Urothelium cell line (cell line): ENCODE results near the gene KLF15.

Experiments
- DNase-seq: peaks from one replicate; pipeline ENCODE4 v3.0.0; 2011; ENCODE audit warnings: low spot score, mixed read lengths
- FAIRE-seq: peaks from 2 replicates; lab custom pipeline; 2011; peaks lifted over from hg19 to GRCh38; lab: Jason Lieb, UNC

Gene KLF15

GRCh38 chr3:126389794-126390146 lies 32.6 kb upstream of the KLF15 start:
- FAIRE-seq (no peak), DNase-seq (no peak)

DNA sequence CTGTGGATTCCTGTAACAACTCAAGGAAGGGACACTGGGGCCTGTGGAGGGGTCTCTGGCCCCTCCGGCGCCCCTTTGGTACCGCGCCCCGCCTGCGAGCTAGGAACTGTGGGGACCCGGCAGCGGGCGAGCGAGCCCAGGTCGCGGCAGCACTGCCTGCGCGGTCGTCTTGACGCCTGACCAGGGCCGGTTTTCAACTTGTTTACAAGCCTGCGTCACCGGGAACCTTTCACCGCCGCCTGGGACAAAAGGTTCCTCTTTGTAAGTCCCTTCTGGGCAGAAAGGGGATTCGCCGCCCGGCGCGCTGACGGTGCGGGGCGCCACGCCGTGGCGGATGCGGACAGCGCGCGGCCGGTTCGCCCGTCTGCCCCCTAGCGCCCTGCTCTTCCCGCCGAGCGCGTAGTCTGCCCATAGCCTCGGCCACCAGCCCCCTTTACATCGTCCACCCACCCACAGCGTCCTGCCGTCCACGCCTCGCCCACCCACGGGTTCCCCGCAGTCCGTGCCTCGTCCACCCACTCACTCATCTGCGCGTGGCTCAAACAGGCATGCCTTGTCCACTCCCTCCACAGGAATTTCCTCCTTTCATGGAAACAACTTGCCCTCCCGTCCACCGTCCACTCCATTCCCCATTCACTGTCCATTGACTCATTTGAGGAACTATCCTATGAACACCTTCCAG lies 32.0 kb upstream of the KLF15 start:
- DNase-seq (peak; percentile 94), FAIRE-seq (peak; percentile 99)

DNA sequence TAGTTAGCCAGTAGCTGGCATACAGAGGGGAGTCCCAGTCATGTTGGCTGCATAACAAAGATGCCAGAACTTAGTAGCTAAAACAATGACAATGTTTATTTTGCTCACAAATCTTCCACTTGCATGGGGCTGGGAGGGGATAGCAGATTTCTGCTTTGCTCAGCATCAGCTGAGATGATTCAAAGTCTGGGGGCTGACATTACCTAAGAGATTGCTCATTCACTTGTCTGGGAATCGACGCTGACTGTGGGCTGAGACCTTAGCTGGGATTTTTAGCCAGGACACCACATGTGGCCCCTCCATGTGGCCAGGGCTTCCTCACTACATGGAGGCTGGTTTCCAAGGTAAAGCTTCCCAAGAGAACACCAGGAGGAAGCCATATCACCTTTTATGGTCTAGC lies 24.8 kb upstream of the KLF15 start:
- DNase-seq: no peak
- FAIRE-seq: peak; percentile 44

DNA sequence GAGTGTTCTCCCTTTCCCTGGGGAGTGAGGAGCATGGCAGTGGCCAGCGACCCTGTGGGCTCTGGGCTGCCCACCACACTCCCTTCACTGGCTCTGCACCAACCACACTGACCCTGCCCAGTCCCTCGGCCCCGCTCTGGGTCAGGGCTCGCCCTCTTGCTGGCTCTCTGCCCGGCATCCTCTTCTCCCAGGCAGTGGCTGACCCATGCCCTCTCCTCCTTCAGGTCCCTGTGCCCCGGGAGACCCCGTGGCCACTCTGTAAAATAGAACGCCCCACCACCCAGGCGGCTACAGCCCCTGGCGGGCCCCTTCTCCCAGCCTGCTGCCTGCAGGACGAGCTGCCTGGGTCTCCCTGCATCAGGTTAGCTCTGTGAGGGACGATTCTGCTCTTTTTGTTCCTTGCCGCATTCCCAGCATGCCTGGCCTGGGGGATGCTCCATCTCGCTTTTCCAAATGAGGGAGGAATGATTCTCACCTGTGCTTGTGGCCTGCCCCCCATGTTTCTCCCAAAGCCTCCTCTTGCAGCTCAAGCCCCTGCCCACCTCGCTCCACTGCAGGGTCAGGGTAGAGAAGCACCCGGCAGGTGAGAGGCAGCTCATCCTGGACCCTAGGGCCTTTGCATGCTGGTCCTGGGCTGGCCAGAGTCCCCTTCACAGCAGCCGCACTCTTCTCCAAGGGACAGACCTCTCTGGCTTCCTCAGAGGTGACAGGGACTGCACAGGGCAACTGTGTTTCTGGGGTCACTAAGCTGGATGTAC lies 23.0 kb upstream of the KLF15 start:
- FAIRE-seq (no peak), DNase-seq (no peak)

DNA sequence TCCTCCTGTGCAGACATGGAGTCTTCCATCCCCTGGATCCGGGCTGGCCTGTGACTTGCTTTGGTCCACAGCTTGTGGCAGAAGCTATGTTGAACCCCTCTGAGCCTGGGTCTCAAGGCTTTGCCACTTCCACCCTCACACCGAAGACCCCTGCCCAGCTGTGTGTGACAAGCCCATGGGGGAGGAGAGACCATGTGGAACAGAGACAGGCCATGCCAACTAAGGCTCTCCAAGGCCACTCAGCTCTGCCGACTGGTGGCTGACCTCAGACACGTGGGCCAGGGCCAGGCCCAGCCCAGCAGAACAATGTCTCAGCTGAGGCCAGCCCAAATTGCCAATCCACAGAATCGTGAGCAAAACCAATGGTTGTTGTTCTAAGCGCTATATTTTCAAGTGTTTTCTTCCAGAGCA lies 21.1 kb upstream of the KLF15 start:
- DNase-seq (no peak), FAIRE-seq (peak; percentile 71)

DNA sequence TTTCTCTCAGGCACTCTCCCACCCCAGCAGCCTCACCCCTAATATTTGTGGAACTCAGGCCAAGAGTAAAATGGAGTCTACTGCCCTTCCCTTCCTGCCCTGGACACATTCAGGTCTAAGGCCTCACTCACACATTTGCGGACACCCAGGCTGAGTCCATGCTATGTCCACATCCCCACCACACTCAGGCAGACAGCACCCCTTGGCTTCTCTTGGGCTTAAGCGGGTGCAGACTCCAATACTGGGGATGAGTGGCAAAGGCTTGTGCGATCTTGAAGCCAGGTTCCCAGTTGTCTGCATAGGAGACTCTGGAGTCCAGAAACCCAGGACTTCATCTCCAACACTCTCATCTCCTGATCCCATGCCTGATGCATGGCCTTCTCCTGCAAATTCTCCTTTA lies 20.0 kb upstream of the KLF15 start:
- FAIRE-seq (peak; percentile 48), DNase-seq (no peak)

- DNase-seq (no peak), FAIRE-seq (no peak)
Observed at GRCh38 chr3:126376444-126376843, 19.2 kb upstream of the KLF15 start.

- DNase-seq (no peak), FAIRE-seq (no peak)
Observed at GRCh38 chr3:126375835-126376331, 18.7 kb upstream of the KLF15 start.

GRCh38 chr3:126373682-126374601 lies 16.7 kb upstream of the KLF15 start:
- DNase-seq (no peak), FAIRE-seq (peak; percentile 35)

GRCh38 chr3:126373146-126373613 lies 16.0 kb upstream of the KLF15 start:
- FAIRE-seq (no peak), DNase-seq (no peak)

GRCh38 chr3:126372413-126373145 lies 15.4 kb upstream of the KLF15 start:
- FAIRE-seq: no peak
- no peak for DNase-seq

GRCh38 chr3:126371096-126371705 lies 14.0 kb upstream of the KLF15 start:
- FAIRE-seq: peak; percentile 17
- no peak for DNase-seq

DNA sequence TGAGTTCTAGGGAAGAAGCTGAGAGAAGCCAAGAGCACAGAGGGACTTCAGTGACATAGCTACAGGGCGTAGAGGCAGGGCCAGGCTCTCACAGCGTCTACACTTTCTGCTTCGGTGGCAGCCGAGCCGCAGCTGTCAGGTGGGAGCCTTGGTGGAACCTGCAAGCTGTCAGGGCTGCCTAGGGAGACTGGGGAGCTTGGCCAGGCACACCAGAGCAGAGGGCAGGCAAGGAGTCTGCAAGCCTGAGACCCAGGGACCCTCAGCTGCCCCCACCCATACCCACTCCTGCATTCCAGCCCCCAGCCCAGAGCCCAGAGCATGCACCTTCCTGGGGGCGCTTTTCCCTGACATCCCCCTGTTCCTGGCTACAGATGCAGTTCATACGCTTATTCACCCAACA lies 13.4 kb upstream of the KLF15 start:
- no peak for FAIRE-seq

GRCh38 chr3:126370055-126370454 lies 12.8 kb upstream of the KLF15 start:
- FAIRE-seq (peak; percentile 79), DNase-seq (no peak)

More for the DNA sequence above, 13.4 kb upstream of the KLF15 start:
- no peak for DNase-seq

- DNase-seq: no peak
- FAIRE-seq: peak; percentile 13
Observed at GRCh38 chr3:126369490-126369889, 12.3 kb upstream of the KLF15 start.

GRCh38 chr3:126367316-126367805 lies 10.2 kb upstream of the KLF15 start:
- DNase-seq: no peak
- FAIRE-seq: peak; percentile 92

DNA sequence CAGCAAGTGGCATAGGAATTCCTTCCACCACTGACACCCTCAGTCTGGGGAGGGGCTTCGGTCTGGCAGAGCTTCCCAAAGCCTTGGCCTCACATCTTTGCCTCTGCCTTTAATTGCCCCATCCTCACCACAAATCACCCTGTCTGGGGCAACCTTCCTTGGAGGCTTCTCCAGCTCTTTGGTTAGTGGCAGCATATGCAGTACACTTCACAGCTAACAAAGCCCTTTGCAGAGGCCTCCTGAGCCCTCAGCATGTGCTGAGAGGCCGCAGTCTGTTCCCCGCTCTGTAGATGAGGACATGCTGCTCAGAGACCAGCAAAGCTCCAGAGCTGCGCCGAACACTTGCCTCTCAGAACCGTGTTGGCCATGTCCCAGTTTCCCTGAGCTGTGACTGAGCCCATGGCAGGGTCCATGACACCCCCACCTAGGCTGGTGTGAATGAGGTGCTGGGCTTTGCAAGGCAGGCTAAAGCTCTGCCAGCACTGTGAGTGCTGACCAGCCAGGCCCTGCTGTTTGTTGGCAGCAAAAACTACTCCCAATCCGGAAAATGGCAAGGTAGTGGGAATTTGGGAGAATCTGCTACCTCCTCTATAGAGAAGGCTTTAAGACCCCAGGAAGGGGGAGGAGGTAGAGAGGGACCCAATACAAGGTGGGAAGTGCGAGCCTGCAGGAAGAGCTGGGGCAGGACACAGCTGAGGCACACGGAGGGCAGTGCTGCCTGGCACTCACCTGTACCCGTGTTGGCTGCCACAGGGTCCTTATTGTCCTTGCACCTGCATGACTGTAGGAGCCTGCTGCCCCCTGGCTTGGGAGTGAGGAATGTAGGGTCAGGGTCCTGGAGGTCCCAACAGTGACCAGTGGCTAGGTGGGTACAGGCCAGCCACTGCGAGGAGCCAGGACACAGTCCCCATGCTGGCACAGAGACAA lies 8.4 kb upstream of the KLF15 start:
- peak; percentile 61 for FAIRE-seq

GRCh38 chr3:126364731-126365301 lies 7.6 kb upstream of the KLF15 start:
- DNase-seq (no peak), FAIRE-seq (no peak)

More for the DNA sequence above, 8.4 kb upstream of the KLF15 start:
- no peak for DNase-seq
